Liver (tissue), 9 donors: Measurements from ENCODE around the gene SOX18. TPM values are rescaled to one million over a fixed set of nuclear protein-coding genes. Genes with fewer than 3 reads are reported as not detected.

Source experiments
- DNase-seq: peaks from one replicate; pipeline ENCODE4 v3.0.0-alpha.2; 2017; ENCODE audit warnings: low spot score
- H3K27ac ChIP-seq, 2 donors: one replicate each; pipeline ENCODE4 v1.7.0; 2013; ENCODE audit warnings: inconsistent platforms in 2 of 2, low read length in 2 of 2, control low read depth in 1 of 2, low read depth in 1 of 2, mild to moderate bottlenecking in 1 of 2
- H3K27me3 ChIP-seq, 4 donors: one replicate each; pipeline versions ENCODE4 v1.6.1 to v1.7.0; 2013; ENCODE audit warnings: low read length in 3 of 4, inconsistent platforms in 1 of 4, mild to moderate bottlenecking in 1 of 4, moderate library complexity in 1 of 4; ENCODE audit not compliant: control insufficient read depth in 4 of 4, insufficient read depth in 4 of 4
- H3K36me3 ChIP-seq, 4 donors: one replicate each; pipeline versions ENCODE4 v1.6.1 to v1.7.0; 2013; ENCODE audit warnings: low read length in 3 of 4, mild to moderate bottlenecking in 3 of 4, low read depth in 1 of 4, moderate library complexity in 1 of 4; ENCODE audit not compliant: control insufficient read depth in 4 of 4, insufficient read depth in 3 of 4
- H3K4me1 ChIP-seq, 4 donors: one replicate each; pipeline versions ENCODE4 v1.6.1 to v1.7.0; 2013; ENCODE audit warnings: low read length in 3 of 4, mild to moderate bottlenecking in 3 of 4, moderate library complexity in 1 of 4; ENCODE audit not compliant: control insufficient read depth in 4 of 4, insufficient read depth in 4 of 4
- H3K4me3 ChIP-seq, 3 donors: one replicate each; pipeline versions ENCODE4 v1.6.1 to v1.7.0; 2013; ENCODE audit warnings: low read length in 3 of 3, control low read depth in 1 of 3, low read depth in 1 of 3, mild to moderate bottlenecking in 1 of 3
- H3K9ac ChIP-seq, 2 donors: one replicate each; pipeline ENCODE4 v1.7.0; 2013; ENCODE audit warnings: low read length in 2 of 2, mild to moderate bottlenecking in 2 of 2, moderate library complexity in 2 of 2, control low read depth in 1 of 2, low read depth in 1 of 2
- H3K9me3 ChIP-seq, 4 donors: one replicate each; pipeline versions ENCODE4 v1.6.1 to v1.7.0; 2013; ENCODE audit warnings: low read length in 3 of 4; ENCODE audit not compliant: control insufficient read depth in 4 of 4
- ATF3 ChIP-seq: IDR thresholded peaks from 2 replicates; pipeline ENCODE4 v1.6.1; 2016; ENCODE audit warnings: antibody characterized with exemption
- EGR1 ChIP-seq, 2 donors: IDR thresholded peaks; 2 replicates each; pipeline ENCODE4 v1.6.1; 2016 to 2018; ENCODE audit warnings: antibody characterized with exemption in 2 of 2, low read depth in 2 of 2
- FOXA1 ChIP-seq: IDR thresholded peaks from 2 replicates; pipeline ENCODE4 v1.6.1; 2016; ENCODE audit warnings: antibody characterized with exemption
- FOXA2 ChIP-seq: IDR thresholded peaks from 2 replicates; pipeline ENCODE4 v1.6.1; 2016; ENCODE audit warnings: antibody characterized with exemption
- HNF4A ChIP-seq, 2 donors: conservative IDR thresholded peaks; 2 replicates each; pipeline ENCODE4 v1.6.1; 2016; ENCODE audit warnings: antibody characterized with exemption in 2 of 2, mild to moderate bottlenecking in 2 of 2
- HNF4G ChIP-seq: IDR thresholded peaks from 2 replicates; pipeline ENCODE4 v1.6.1; 2016; ENCODE audit warnings: antibody characterized with exemption
- JUND ChIP-seq, 2 donors: IDR thresholded peaks; 2 replicates each; pipeline ENCODE4 v1.6.1; 2016; ENCODE audit warnings: antibody characterized with exemption in 2 of 2
- NR2F2 ChIP-seq: IDR thresholded peaks from 2 replicates; pipeline ENCODE4 v1.6.1; 2016; ENCODE audit warnings: antibody characterized with exemption
- RAD21 ChIP-seq, 2 donors: IDR thresholded peaks; 2 replicates each; pipeline ENCODE4 v1.6.1; 2016; ENCODE audit warnings: antibody characterized with exemption in 2 of 2, mild to moderate bottlenecking in 2 of 2
- TAF1 ChIP-seq: conservative IDR thresholded peaks from 2 replicates; pipeline ENCODE4 v1.6.1; 2016; ENCODE audit warnings: antibody characterized with exemption, mild to moderate bottlenecking
- YY1 ChIP-seq: IDR thresholded peaks from 2 replicates; pipeline ENCODE4 v1.6.1; 2016; ENCODE audit warnings: antibody characterized with exemption, mild to moderate bottlenecking
- WGBS: extraction: QIAGEN DNeasy Blood & Tissue Kit; methylation state at CpG from one replicate; pipeline ENCODE4 v1.1.7; 2013; 5-methylcytosine and 5-hydroxymethylcytosine counted together
- polyA plus RNA-seq, 2 donors: library from polyadenylated mRNA; stranded (reverse) in 1 of 2; unstranded in 1 of 2; fragments of 200-250 nt in 1 of 2; fragments of >200 nt in 1 of 2; fragmentation: Nextera tagmentation in 1 of 2; extraction: Ambion mirVana in 1 of 2; gene quantifications; one replicate each; pipeline versions ENCODE4 v1.2.1 to v1.2.3, GENCODE V29; 2013 to 2015
- total RNA-seq, 2 donors: library from RNA; depleted of rRNA; stranded (reverse); fragments of >200 nt; gene quantifications; one replicate each; pipeline ENCODE4 v1.2.3, GENCODE V29; 2014
- TF ChIP-seq, protein P1 (sequence below): IDR thresholded peaks from 2 replicates; pipeline ENCODE4 v1.6.1; 2016; ENCODE audit warnings: antibody characterized with exemption
- donor health status: healthy.
- donor health status: healthy.
- donor health status: healthy.
- donor health status: healthy.
- donor health status: healthy.

SOX18 gene
- total and polyA plus RNA-seq, 4 donors = 1.1 to 5.8 (median 2.6) TPM

DNA sequence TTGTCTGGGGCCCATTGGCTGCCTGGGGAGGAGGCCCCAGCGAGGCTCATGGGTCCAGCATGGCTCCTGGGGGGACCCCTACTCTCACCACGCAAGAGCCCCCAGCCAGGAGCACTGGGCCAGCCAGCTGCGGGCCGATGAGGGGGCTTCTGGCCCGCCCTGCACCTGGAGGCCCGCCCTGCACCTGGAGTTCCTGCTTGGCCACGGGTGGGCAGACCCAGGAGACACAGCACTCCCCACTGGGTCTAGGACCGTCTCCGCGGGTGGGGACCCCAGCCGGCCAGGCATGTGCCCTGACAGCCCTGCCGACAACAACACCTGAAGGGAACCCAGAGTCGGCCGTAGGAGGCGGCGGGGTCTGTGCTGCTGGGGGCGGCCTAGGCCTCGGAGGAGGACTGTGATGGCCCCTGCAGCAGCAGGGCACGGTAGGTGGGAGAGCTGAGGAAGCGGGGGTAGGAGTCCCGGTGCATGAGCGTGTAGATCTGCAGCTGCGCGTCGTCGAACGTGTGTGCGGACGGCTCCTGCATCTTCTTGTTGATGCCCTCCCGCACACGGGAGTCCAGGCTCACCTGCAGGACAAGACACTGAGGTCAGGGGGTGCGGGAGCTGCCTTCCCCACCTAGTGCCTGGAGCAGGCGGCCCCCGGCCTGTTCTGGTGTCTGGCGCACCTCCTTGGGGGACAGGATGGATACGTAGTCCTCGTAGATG lies 24.2 kb upstream of the SOX18 start:
- no peak for DNase-seq
- H3K4me3 ChIP-seq = no peak overlapping the region
- H3K9me3 ChIP-seq = no peaks in the 10 kb centered on the region
- no peak for TF ChIP-seq FOXA2
- no peak overlapping the region for H3K9ac ChIP-seq
- peaks cover 0 to 10% (median 0%) of the 10 kb centered on the region in 4 donors for H3K36me3 ChIP-seq
- WGBS = 96% methylated on average over 37 of the region's 37 CpGs
- no peak overlapping the region for H3K27ac ChIP-seq
- H3K27me3 ChIP-seq = no peaks in the 10 kb centered on the region
- peaks cover 0 to 12% (median 3%) of the 10 kb centered on the region in 4 donors for H3K4me1 ChIP-seq

GRCh38 chr20:64072498-64073063 lies 23.1 kb upstream of the SOX18 start:
- no peak for DNase-seq
- H3K9me3 ChIP-seq = no peaks in the 10 kb centered on the region
- no peak overlapping the region for H3K4me3 ChIP-seq
- peaks cover 0 to 10% (median 0%) of the 10 kb centered on the region in 4 donors for H3K36me3 ChIP-seq
- H3K4me1 ChIP-seq = peaks cover 0 to 12% (median 5%) of the 10 kb centered on the region in 4 donors
- no peaks in the 10 kb centered on the region for H3K27me3 ChIP-seq
- H3K9ac ChIP-seq = no peak overlapping the region
- WGBS = 92% methylated on average over 14 of the region's 14 CpGs
- TF ChIP-seq TAF1 (no peak), FOXA1 (no peak), HNF4A (conservative IDR thresholded peaks at IDR 0.05) (no peak), RAD21 (IDR thresholded peaks at IDR 0.05) (no peak), EGR1 (IDR thresholded peaks at IDR 0.05; ENCODE audit: low read depth in 2 of 2) (no peak), FOXA2 (no peak), JUND (IDR thresholded peaks at IDR 0.05) (no peak), YY1 (no peak), ATF3 (no peak)
- TF ChIP-seq, protein P1, sequence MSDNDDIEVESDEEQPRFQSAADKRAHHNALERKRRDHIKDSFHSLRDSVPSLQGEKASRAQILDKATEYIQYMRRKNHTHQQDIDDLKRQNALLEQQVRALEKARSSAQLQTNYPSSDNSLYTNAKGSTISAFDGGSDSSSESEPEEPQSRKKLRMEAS = no peak
- H3K27ac ChIP-seq = no peak overlapping the region

GRCh38 chr20:64071341-64072332 lies 22.2 kb upstream of the SOX18 start:
- TF ChIP-seq FOXA1 (no peak), JUND (IDR thresholded peaks at IDR 0.05) (no peak), HNF4G (no peak), NR2F2 (no peak)
- peaks cover under 1 to 21% (median 14%) of the 10 kb centered on the region in 4 donors for H3K4me1 ChIP-seq
- peaks cover 0 to 10% (median 0%) of the 10 kb centered on the region in 4 donors for H3K36me3 ChIP-seq
- H3K27ac ChIP-seq = no peak overlapping the region
- DNase-seq = no peak
- WGBS = 93% methylated on average over 30 of the region's 30 CpGs
- no peaks in the 10 kb centered on the region for H3K9me3 ChIP-seq
- no peak overlapping the region for H3K4me3 ChIP-seq
- H3K9ac ChIP-seq = no peak overlapping the region
- no peaks in the 10 kb centered on the region for H3K27me3 ChIP-seq
